Gastroesophageal sphincter (tissue), 3 donors: ENCODE results near the gene HEATR3.

Experiments used
- CTCF ChIP-seq, 4 experiments: fragments of 200-600 bp in 2 of 4; fragments of 450-650 bp in 2 of 4; sonication (generic) in 1 of 4; IDR thresholded peaks; one replicate each; pipeline ENCODE4 v1.5.1; 2017 to 2019; ENCODE audit warnings: antibody characterized with exemption in 4 of 4, mild to moderate bottlenecking in 2 of 4, moderate library complexity in 2 of 4
- POLR2A ChIP-seq, 2 donors: fragments of 450-650 bp; IDR thresholded peaks; one replicate each; pipeline ENCODE4 v1.6.1; 2017; ENCODE audit warnings: antibody characterized with exemption in 2 of 2, mild to moderate bottlenecking in 2 of 2, moderate library complexity in 1 of 2
- POLR2AphosphoS5 ChIP-seq: sonication (generic); formaldehyde crosslinking; IDR thresholded peaks from one replicate; pipeline ENCODE4 v1.6.1; 2017; ENCODE audit warnings: antibody characterized with exemption

GRCh38 chr16:50099957-50100648 is 34.3 kb downstream of the HEATR3 start:
- TF ChIP-seq CTCF (IDR thresholded peaks at IDR 0.05) (no peak), POLR2AphosphoS5 (no peak), POLR2A (IDR thresholded peaks at IDR 0.05) (no peak)
